ENCODE data around the gene PACRG.

GRCh38 chr6:163240556-163240955 is 512.8 kb downstream of the PACRG start:
- TF ChIP-seq POLR2A (IDR thresholded peaks at IDR 0.05) (no peak), CTCF (IDR thresholded peaks at IDR 0.05 in 4 of 5, conservative IDR thresholded peaks at IDR 0.05 in 1 of 5) (no peak)

Data from gastrocnemius medialis (tissue), 4 donors.